Peyer's patch (tissue), 4 donors: ENCODE results near the gene DAB1.

Source experiments
- POLR2A ChIP-seq, 2 donors: fragments of 450-650 bp; IDR thresholded peaks; one replicate each; pipeline ENCODE4 v1.5.1; 2017; ENCODE audit warnings: antibody characterized with exemption in 2 of 2, mild to moderate bottlenecking in 2 of 2, moderate library complexity in 2 of 2
- TF ChIP-seq, protein P1 (sequence below), 6 experiments: fragments of 450-650 bp in 4 of 6; fragments of 200-600 bp in 2 of 6; sonication (generic) in 1 of 6; IDR thresholded peaks; one replicate each; pipeline ENCODE4 v1.5.1; 2017 to 2019; ENCODE audit warnings: antibody characterized with exemption in 6 of 6, mild to moderate bottlenecking in 3 of 6, moderate library complexity in 1 of 6

- no peak for TF ChIP-seq POLR2A (IDR thresholded peaks at IDR 0.05)
- TF ChIP-seq, protein P1, sequence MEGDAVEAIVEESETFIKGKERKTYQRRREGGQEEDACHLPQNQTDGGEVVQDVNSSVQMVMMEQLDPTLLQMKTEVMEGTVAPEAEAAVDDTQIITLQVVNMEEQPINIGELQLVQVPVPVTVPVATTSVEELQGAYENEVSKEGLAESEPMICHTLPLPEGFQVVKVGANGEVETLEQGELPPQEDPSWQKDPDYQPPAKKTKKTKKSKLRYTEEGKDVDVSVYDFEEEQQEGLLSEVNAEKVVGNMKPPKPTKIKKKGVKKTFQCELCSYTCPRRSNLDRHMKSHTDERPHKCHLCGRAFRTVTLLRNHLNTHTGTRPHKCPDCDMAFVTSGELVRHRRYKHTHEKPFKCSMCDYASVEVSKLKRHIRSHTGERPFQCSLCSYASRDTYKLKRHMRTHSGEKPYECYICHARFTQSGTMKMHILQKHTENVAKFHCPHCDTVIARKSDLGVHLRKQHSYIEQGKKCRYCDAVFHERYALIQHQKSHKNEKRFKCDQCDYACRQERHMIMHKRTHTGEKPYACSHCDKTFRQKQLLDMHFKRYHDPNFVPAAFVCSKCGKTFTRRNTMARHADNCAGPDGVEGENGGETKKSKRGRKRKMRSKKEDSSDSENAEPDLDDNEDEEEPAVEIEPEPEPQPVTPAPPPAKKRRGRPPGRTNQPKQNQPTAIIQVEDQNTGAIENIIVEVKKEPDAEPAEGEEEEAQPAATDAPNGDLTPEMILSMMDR (IDR thresholded peaks at IDR 0.05), result no peak
Measured at GRCh38 chr1:57348921-57349320, 74.9 kb downstream of the DAB1 start.
